HEK293 (cell line): Measurements from ENCODE around the gene CBY1.

Experiments used
- ZBTB1 ChIP-seq: fragments of 450-650 bp; formaldehyde crosslinking; IDR thresholded peaks from 2 replicates; pipeline ENCODE4 v1.5.1; 2016; ENCODE audit warnings: missing biosample characterization, missing genetic modification characterization
- ZNF529 ChIP-seq: fragments of 450-650 bp; formaldehyde crosslinking; IDR thresholded peaks from 2 replicates; pipeline ENCODE4 v1.5.1; 2017; ENCODE audit warnings: missing genetic modification characterization, missing biosample characterization; ENCODE audit not compliant: insufficient replicate concordance
- TF ChIP-seq, protein P1 (sequence below): fragments of 450-650 bp; formaldehyde crosslinking; IDR thresholded peaks from 2 replicates; pipeline ENCODE4 v1.5.1; 2016; ENCODE audit warnings: missing biosample characterization, missing genetic modification characterization

DNA sequence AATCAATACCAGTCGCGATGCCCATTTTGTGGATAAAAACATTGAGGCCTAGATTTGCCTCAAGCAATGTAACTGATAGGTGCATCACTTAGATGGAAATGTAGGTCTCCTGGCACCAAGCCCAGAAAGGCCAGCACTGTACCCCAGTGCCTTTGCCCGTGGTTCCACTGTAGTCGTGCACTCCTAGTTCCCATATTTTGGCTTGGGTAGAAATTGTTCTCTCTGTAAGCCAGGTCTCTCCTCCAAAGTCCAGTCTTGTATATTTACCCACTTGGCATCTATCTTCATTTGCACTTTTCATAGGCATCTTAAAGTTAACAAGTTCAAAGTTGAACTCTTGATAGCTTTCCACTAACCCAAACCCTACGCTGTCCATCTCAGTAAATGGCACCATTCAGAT lies 44.9 kb upstream of the CBY1 start:
- TF ChIP-seq ZBTB1 (tag by site-specific recombination) (no peak), ZNF529 (tag by site-specific recombination) (no peak)
- TF ChIP-seq, protein P1, sequence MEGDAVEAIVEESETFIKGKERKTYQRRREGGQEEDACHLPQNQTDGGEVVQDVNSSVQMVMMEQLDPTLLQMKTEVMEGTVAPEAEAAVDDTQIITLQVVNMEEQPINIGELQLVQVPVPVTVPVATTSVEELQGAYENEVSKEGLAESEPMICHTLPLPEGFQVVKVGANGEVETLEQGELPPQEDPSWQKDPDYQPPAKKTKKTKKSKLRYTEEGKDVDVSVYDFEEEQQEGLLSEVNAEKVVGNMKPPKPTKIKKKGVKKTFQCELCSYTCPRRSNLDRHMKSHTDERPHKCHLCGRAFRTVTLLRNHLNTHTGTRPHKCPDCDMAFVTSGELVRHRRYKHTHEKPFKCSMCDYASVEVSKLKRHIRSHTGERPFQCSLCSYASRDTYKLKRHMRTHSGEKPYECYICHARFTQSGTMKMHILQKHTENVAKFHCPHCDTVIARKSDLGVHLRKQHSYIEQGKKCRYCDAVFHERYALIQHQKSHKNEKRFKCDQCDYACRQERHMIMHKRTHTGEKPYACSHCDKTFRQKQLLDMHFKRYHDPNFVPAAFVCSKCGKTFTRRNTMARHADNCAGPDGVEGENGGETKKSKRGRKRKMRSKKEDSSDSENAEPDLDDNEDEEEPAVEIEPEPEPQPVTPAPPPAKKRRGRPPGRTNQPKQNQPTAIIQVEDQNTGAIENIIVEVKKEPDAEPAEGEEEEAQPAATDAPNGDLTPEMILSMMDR (tag by site-specific recombination): no peak
